ENCODE data around the gene SLC24A3.

Gene SLC24A3

GRCh38 chr20:19549896-19550295 is 337.5 kb downstream of the SLC24A3 start:
- no peak for DNase-seq (ENCODE audit: low read depth)

DNA sequence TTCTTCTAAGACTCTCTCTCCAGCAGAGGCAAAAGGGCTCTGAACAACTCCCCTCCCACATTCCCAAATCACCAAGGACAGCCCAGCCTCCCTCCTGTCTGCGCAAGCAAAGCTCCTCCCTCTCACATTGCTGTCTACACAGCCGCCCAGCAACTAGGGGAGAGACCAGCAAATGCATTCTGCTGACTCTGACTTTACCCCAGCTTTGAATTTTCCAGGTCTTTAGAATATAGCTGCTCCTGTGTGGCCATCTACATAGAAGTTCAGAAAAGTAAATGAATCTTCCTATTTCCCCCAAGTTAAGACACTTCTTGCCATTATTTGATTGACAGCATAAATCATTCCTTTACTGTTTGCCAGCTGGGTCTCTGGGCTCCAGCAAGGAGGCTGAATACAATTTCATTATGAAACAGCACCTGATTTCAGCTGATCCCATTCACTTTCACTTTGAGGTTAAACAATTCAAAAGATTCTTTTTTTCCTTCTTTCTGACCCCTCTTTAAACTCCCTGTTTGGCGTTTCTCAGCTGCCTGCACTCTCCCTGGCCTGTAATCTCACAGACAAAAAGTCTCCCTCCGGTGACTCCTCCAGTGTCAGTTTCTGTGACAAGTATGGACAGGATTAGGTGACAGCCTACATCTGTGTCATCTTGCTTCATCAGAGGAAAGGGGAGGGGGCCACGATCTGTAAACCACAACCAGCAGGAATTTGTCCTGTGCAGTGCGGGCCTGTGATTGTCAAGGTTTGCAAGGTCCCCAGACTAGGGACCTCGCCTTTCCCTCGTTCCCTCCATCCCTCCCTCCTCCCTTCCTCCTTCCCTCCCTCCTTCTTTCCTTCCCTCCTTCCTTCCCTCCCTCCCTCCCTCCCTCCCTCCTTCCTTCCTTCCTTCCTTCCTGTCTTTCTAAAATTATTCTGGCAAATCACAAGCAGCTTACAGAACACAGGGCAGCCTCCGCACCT is 340.1 kb downstream of the SLC24A3 start:
- no peak for DNase-seq (ENCODE audit: low read depth)

DNA sequence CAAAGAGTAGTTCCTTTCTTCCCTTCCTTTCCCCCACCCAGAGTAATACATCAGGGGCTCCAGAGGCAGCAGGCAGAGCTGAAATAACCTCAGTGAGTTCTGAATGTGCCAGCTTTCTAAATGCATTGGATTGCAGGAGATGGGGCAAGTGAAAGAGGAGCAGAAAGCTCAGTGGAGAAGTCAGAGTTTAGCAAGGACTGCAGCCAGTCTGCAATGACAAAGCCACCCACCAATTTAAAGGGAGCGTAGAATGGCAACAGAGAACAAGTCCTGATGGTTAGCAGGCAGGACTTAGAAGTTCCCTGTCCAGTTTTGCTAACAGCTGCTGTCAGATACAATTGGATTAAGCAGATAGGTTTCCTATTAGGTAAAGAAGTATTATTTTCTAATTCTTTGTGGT is 342.2 kb downstream of the SLC24A3 start:
- DNase-seq (ENCODE audit: low read depth), result no peak

DNA sequence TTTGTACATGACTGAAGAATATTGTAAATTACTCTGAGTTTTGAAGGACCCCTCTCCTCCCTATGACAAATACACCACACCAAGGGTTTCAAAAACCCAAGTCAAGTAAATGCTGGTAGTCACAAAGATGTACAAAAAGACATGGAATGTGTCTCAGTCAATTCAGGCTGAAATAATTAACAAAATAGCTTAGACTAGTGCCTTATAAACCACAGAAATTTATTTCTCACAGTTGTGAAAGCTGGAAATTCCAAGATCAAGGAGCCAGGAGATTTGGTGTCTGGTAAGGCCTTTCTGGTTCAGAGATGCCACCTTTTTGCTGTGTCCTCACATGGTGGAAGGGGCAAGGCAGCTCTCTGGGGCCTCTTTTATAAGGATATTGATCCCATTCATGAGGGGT is 343.3 kb downstream of the SLC24A3 start:
- DNase-seq (ENCODE audit: low read depth), result no peak

- no peak for DNase-seq (ENCODE audit: low read depth)
Observed at GRCh38 chr20:19557291-19557690, 344.8 kb downstream of the SLC24A3 start.

GRCh38 chr20:19560881-19561480 is 348.5 kb downstream of the SLC24A3 start:
- no peak for DNase-seq (ENCODE audit: low read depth)

GRCh38 chr20:19562426-19562825 is 350.0 kb downstream of the SLC24A3 start:
- DNase-seq (ENCODE audit: low read depth), result no peak

- no peak for DNase-seq (ENCODE audit: low read depth)
Observed at GRCh38 chr20:19564261-19564660, 351.8 kb downstream of the SLC24A3 start.

DNA sequence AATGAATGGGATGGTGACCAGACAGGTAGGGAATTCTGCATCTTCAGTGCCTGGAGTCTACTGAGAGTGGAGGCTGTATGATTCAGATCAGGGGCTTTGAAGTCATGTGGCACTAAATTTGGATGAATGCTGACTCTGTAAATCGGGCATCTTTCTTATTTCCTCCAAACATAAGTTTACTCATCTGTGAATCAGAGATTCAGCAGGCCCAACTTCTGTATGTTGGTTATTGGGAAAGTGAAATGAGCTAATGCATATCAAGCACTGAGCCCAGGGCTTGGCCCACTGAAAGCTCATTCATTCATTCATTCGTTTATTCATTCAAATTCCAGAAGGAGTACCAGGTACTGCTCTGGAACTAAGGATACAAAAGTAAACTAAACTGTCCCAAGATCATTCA is 353.3 kb downstream of the SLC24A3 start:
- no peak for DNase-seq (ENCODE audit: low read depth)

DNA sequence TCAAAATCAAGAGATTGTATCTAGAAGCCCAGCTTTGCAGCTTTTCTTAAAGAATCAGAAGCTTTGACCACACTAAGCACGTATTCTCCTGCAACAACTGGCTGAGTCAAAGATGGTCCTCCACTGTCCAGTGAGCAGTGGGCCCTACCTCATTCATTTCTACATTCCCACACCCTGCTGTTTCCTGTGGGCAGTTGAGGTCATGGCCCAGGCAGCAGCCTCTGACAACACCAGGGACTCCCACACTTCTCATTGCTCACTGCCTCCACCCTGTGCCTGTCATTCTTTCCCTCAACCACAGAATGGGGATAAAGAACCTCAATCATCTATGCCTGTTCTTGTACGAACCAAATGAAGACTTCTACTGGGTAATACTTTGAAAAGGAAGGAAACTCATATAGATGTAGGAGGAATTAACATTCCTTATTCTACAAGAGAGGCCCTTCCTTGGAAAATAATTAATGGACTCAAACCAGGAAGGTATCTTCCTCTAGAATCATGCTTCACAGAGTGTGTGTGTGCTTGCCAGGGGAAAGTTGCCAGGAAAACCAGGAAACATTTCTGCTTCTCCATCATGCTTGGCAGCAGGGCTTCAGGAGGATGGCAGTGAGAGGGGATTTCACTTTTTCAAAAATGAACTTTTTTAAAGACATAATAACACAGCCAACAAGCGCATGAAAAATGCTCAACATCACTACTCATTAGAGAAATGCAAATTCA is 353.9 kb downstream of the SLC24A3 start:
- DNase-seq (ENCODE audit: low read depth), result peak; percentile 5

DNA sequence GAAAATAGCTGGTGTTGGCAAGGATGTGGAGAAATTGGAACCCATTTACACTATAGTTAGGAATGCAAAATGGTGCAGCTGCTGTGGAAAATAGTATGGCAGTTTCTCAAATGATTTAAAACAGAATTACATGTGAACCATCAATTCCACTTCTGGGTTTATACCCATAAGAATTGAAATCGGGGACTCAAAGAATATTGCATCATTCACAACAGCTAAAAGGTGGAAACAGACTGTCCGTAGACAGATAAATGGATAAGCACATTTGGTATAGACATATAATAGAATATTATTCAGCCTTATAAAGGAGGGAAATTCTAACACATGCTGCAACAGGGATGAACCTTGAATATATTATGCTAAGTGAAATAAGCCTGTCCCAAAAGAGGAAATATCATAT is 355.7 kb downstream of the SLC24A3 start:
- DNase-seq (ENCODE audit: low read depth), result no peak

GRCh38 chr20:19571996-19572395 is 359.6 kb downstream of the SLC24A3 start:
- no peak for DNase-seq (ENCODE audit: low read depth)

DNA sequence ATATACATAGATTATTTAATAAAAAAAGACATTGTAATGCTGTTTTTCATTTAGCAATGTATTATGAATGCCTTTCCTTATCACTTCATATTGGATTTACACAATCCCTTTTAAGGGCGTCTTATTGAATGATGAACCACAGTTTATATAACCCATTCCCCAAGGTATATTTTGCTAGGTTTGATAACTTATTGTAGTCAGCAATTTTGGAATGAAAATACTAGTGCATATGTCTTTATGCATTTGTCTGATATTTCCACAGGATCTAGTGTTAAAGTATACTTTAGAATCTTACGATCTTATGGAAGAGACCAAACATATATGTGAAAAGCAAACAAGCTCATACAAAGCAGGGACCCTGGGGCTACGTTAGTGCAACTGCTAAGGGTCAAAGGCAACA is 365.2 kb downstream of the SLC24A3 start:
- DNase-seq (ENCODE audit: low read depth), result no peak

- DNase-seq (ENCODE audit: low read depth), result no peak
Observed at GRCh38 chr20:19582782-19583181, 370.3 kb downstream of the SLC24A3 start.

- DNase-seq (ENCODE audit: low read depth), result peak; percentile 57
Observed at GRCh38 chr20:19583532-19584175, 371.2 kb downstream of the SLC24A3 start.

GRCh38 chr20:19588241-19588640 is 375.8 kb downstream of the SLC24A3 start:
- no peak for DNase-seq (ENCODE audit: low read depth)

DNA sequence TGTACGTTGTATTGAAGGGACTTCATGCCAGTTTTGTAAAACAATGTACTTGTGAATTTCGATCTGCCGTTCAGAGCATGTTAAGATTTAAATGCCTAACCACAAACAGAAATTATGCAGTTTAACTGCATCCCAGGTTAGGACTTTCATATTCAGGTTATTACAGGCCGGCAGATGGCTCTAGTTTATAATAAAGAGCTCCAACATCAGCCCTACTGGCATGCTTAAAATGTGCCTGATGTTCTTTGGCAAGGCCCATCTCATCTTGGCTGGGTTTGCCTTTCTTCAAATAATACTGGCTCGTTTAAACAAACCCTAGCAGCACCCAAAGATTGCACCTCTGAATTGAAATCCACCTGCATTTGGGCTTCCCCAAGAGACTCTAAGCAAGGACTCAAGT is 376.3 kb downstream of the SLC24A3 start:
- peak; percentile 8 for DNase-seq (ENCODE audit: low read depth)

- no peak for DNase-seq (ENCODE audit: low read depth)
Observed at GRCh38 chr20:19589787-19590362, 377.4 kb downstream of the SLC24A3 start.

- DNase-seq (ENCODE audit: low read depth), result no peak
Observed at GRCh38 chr20:19590382-19590781, 377.9 kb downstream of the SLC24A3 start.

- DNase-seq (ENCODE audit: low read depth), result no peak
Observed at GRCh38 chr20:19593762-19594161, 381.3 kb downstream of the SLC24A3 start.

DNA sequence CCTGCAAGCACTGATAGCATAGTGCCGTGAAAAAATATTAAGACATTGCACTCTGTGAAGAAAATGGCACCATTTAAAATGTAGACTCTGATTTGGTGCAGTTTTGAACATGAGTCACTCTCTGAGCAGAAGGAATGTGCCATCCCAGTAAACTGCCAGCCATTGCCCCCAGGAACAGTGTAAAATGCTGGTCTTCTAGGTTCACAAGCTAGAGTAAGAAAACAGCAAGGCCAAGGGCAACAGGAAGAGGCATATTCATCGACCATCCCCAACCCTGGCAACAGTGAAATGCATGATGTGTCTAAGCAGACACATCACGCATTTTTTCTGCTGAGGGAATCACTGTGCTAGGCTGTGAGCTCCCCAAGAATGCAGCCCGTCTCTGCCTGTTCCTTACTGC is 382.5 kb downstream of the SLC24A3 start:
- DNase-seq (ENCODE audit: low read depth), result no peak

All from ELR (cell line).